Anterior cingulate cortex (tissue), 58 donors: ENCODE data around the gene TMC6.
A peak's percentile ranks its signal among the peaks of the same experiment; 100 is the strongest.
"Not testable (repeated sequence)": the region's sequence is repeated elsewhere in the genome, so short reads cannot be mapped to it uniquely, and the experiment has no call there.

ENCODE experiments used
- DNase-seq, 58 donors: peaks; one replicate each; lab custom pipeline; 2025; lab: John Stamatoyannopoulos, UW

Gene TMC6

GRCh38 chr17:78159575-78160158, 31.1 kb upstream of the TMC6 start:
- DNase-seq = no peak

- no peak for DNase-seq
These were observed 26.6 kb upstream of the TMC6 start for GRCh38 chr17:78154903-78155811.

GRCh38 chr17:78151514-78152008, 23.0 kb upstream of the TMC6 start:
- DNase-seq = no peak

- DNase-seq = no peak
These were observed 19.9 kb upstream of the TMC6 start for GRCh38 chr17:78148286-78149016.

- no peak for DNase-seq
These were observed 18.9 kb upstream of the TMC6 start for GRCh38 chr17:78147315-78147998.

- DNase-seq = no peak
These were observed 18.3 kb upstream of the TMC6 start for GRCh38 chr17:78146881-78147280.

GRCh38 chr17:78146471-78146869, 17.9 kb upstream of the TMC6 start:
- DNase-seq = no peak

- peak in 46 of 58 donors; percentile 11 to 82 (median 54) for DNase-seq
These were observed 16.4 kb upstream of the TMC6 start for GRCh38 chr17:78144736-78145641.

- DNase-seq = peak in 52 of 58 donors; percentile 20 to 83 (median 58)
These were observed 15.7 kb upstream of the TMC6 start for GRCh38 chr17:78144147-78144719.

GRCh38 chr17:78143214-78144146, 14.9 kb upstream of the TMC6 start:
- DNase-seq = no peak

GRCh38 chr17:78142119-78142861, 13.7 kb upstream of the TMC6 start:
- no peak for DNase-seq

- DNase-seq = no peak
These were observed 13.0 kb upstream of the TMC6 start for GRCh38 chr17:78141437-78142118.

GRCh38 chr17:78140169-78141051, 11.9 kb upstream of the TMC6 start:
- DNase-seq = peak in 11 of 58 donors; percentile 12 to 61 (median 32)

GRCh38 chr17:78139861-78140168, 11.3 kb upstream of the TMC6 start:
- DNase-seq = not testable (repeated sequence)

GRCh38 chr17:78138204-78139060, 9.9 kb upstream of the TMC6 start:
- no peak for DNase-seq
